Stimulated activated CD8-positive, alpha-beta memory T cell treated with anti-CD3 and anti-CD28 coated beads, Interleukin-2, amount 100 ng/mL, for 48 hours (primary cell): Measurements from ENCODE around the gene B3GALT4.
A peak's percentile ranks its signal among the peaks of the same experiment; 100 is the strongest.

Source experiments
- DNase-seq, 2 donors: peaks; one replicate each; pipeline ENCODE4 v3.0.0-alpha.2; 2020; ENCODE audit warnings: low read depth in 2 of 2

The B3GALT4 gene

GRCh38 chr6:33292996-33293682, 16.2 kb downstream of the B3GALT4 start:
- no peak for DNase-seq

DNA sequence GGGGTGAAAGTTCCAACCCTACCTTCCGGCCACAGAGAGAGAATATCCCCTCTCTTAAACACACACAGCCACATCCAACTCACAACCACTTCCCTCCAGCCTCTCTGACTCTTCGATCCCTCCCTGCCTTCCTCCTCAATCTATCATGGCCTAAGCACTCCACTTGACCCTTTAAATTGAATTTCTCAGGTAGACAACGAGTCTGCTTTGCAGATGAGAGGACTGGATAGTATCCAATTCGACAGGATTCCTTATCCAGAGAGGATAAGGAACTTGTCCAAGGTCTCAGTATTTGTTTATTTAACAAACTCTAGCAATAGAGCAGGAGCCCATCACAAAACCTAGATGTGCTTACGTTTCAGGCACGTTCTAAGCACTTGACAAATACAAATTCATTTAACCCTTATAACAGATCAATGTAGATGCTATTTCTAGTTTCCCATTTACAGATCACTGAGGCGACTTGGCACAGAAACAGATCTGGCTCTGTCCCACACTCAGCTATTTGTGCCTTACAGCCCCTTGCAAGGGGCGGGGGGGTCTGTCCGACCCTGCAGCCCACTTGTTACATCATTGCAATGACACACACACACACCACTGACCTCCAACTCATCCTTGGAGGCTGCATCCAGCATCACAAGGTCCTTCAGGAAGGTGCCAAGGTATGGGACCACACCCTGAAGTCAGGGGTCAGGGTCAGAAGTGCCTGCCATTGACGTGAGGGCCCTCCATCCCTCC, 17.3 kb downstream of the B3GALT4 start:
- no peak for DNase-seq

DNA sequence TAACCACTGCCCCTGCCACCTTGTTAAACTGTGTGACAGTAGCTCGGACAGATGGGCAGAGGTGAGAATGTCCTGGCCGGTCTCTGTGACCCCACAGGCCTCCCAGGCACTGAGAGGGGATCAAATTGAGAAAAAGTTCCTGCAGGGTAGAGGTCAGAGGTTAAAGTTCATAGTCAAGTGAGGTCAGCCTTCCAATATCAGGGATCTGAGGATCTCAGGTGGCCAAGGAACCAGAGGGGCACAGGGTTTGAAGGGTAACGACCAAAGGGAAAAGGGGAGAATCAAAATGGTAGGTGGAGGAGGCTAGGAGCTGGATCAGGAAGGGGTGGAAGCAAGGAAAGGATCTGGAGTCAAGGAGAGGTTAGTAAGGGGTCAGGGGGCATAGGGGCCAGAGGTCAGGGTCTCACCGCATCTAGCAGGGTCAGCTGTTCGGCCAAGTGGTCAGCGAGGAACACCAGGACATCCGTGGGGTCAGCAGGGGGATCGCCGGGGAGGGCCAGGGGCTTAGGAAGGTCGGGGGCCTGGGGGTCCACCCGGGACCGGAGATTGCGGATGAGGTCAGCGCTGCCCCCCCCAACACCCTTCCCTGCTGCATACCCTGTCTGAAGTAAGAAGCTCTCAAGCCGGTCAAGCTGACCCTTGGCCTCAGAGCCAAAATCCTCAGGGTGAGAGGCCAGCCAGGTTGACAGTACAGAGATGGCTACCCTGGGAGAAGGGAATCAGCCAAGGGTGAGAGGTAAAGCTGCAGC, 18.9 kb downstream of the B3GALT4 start:
- DNase-seq = no peak

GRCh38 chr6:33296797-33297405, 20.0 kb downstream of the B3GALT4 start:
- no peak for DNase-seq

DNA sequence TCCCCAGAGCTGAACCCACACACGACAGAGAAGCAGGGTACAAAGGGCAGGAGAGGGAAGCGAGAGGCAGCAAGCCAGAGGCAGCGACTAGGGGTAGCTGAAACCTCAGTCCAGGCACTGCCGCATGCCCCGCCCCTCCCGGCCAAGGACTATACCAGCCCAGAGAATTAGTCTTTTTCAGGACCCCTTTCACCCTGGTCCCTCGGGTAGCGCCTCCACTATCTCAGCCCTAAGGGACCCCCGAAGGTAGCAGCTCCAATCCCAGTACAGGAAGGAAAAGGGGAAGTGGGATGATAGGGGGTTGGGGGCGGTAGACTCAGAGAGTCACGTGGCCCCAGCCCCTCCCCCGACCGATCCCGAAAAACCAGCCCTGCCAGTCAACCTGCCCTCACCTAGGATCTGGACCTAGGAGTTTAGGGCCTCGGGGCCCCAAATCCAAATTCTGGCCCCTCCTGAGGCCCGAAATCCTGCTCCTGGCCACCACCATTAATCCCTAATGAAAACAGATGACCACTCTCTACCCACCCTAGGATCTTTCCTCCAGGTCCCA, 20.6 kb downstream of the B3GALT4 start:
- no peak for DNase-seq

- DNase-seq = peak in 1 of 2 donors; percentile 48
These were observed 21.2 kb downstream of the B3GALT4 start for GRCh38 chr6:33297956-33298772.

- peak in 1 of 2 donors; percentile 41 for DNase-seq
These were observed 21.9 kb downstream of the B3GALT4 start, which contains the start of gene RGL2 for GRCh38 chr6:33298773-33299236. Gene RGL2 (minus strand): TSS chr6:33298942. CDS start chr6:33298610, 332 bp downstream.

GRCh38 chr6:33299237-33299944, 22.5 kb downstream of the B3GALT4 start:
- DNase-seq = peak; percentile 89 to 91

DNA sequence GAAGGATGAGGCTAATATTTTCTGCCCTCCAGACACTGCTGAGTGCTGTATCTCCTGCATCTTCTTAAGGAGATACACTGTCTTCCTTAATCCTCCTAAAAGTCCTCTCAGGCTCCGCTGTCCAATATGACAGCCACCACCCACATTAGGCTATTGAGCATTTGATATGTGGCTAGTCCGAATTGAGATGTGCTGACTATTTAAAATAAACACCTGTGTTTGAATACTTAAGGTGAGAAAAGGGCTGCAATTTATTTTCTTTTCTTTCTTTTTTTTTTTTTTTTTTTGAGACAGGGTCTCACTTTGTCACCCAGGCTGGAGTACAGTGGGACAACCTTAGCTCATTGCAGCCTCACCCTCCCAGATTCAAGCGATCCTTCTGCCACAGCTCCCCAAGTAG, 25.0 kb downstream of the B3GALT4 start:
- DNase-seq = no peak

DNA sequence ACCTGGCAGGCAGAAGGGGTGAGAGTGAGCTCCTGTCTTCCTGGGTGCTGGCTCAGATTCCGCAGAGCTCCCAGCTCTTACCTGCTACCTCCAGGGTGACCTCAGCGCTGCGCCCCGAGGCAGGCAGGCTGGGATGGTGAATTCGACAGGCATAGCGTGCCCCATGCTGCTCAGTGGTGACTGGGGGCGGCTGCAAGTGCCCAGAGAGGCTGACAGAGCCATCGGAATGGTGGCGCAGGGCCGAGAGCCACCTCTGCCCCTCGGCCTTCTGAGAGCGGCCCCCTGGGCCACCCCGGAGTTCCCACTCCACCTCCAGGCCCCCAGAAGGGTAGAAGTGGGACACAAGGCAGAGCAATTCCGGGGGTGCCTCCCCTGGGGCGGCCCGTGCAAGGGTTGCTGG, 27.3 kb downstream of the B3GALT4 start:
- DNase-seq = no peak

DNA sequence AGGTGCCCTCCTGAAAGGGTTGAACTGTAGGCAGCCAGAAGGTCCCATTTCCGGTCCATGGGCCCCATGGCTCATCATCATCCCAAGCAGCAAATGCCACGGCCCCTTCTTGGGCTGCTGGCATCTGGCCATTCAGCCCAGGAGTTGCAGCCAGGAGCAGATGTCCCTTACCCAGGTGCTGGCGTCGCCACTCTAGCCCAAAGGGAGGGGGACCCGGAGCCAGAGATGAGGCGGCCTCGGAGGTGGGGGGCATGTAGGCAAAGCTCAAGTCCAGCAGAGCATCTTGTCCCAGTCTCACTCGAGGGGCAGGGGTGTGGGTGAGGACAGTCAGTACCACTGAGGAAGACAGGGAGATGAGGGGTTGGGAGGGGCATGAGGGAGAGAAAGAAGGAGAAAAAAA, 28.1 kb downstream of the B3GALT4 start:
- no peak for DNase-seq

GRCh38 chr6:33306356-33306755, 29.4 kb downstream of the B3GALT4 start:
- DNase-seq = no peak

DNA sequence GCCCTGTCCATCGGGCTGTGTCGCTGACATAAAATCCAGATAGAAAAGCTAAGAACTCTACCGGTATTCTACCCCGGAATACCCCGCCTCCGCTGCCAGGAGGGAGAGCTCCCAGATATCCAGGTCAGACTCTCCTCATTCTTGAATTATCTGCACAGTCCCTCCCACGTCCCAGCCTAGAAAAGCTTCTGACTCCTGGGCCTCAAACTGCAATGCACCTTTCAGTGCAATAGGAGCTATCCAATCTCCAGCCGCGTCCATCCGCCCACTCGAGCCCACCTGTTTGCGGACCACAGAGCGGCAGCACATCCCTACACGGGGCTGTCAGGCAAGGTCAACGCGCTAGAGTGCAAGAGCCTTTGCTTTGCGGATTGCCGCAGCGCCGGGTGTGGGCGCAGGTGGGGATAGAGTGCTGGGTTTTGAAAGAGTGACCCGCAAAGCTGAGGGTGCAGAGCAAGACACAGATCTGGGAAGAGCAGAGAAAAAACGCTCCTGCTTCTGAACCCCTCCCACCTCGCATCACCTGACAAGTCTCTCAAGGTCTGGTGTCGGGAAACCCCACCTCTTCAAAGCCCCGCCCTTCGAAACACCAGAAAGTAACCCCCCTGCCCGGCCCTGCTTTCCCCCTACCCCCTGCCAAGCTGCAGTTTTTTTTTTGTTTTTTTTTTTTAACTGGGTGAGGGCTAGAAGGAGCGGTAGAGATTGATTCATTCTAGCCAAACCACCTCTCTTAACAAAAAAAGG, 35.6 kb downstream of the B3GALT4 start:
- peak; percentile 67 to 70 for DNase-seq

GRCh38 chr6:33313105-33313708, 36.3 kb downstream of the B3GALT4 start:
- no peak for DNase-seq

DNA sequence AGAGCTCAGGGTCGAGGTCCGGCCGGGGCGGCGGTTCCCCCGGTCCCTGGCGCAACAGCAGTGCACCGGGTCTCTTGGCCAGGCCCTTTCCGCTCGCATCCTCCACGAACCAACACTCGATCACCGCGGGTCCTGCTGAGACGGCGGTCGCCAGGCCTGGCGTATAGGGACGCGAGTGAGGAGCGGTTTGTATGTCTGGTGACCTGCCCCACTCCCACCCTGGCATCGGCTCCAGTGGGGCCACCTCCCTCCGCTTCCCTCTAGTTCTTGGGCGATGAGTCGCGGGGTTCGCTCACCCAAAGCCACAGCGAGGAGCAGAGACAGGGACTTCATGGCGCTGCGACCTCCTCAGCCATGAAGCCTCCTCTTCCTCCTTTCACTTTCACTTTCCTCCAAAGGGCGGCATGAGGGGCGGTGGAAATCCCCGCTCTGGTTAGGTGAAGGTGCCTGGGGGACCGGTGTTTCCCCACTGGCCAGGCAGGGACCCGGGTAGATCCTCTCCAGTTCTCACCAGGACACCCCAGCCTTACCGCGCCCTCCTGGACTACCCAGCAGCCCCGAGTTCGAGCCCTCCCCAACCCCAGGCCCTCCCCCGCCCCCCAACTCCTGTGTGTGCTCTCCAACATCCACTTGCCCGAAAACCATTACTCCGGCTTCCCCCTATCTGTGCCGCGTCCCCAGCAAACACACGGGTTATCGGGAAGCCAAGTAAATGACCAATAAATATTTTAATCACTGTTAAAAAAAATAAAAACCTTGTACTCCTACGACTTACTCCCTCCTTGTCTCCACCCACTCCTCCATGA, 37.0 kb downstream of the B3GALT4 start, which contains the start of gene TAPBP:
Gene TAPBP (minus strand): TSS at position 370 of the 806 bp plus-strand sequence. CDS start 37 bp downstream, at position 333.
- DNase-seq = peak; percentile 75 to 78

DNA sequence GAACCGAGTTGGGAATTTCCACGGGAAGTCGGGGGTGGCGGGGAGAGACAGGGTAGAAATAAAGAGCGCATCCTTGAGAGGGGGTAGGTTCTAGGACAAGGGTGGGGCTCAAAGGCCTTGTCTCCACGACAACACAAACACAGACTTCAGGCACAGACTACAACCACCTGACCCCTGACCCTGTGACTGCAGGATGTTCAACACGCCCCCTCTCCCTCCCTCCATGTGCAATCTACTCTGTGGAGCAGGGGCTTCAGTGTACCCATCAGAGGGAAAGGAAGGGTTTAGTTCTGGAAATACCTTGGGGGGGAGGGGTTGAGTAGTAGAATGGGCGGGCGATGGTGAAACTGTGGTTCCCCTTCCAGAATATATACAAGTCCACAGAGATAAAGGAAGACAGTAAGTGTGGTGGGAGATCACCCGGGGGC, 37.6 kb downstream of the B3GALT4 start:
- no peak for DNase-seq

GRCh38 chr6:33314943-33315792, 38.2 kb downstream of the B3GALT4 start:
- DNase-seq = no peak
